HG03460 (cell line): ENCODE measurements around the gene SHLD1.

Experiments used
- ATAC-seq: cut with Tn5 transposase; IDR thresholded peaks from one replicate; pipeline ENCODE4 v1.9.1; 2021; ENCODE audit not compliant: unreplicated experiment

SHLD1 gene

GRCh38 chr20:5888041-5888440 is 137.8 kb downstream of the SHLD1 start:
- ATAC-seq = no peak

GRCh38 chr20:5890773-5891441 is 140.7 kb downstream of the SHLD1 start:
- no peak for ATAC-seq

GRCh38 chr20:5893052-5893451 is 142.9 kb downstream of the SHLD1 start:
- no peak for ATAC-seq

- no peak for ATAC-seq
These were observed 143.4 kb downstream of the SHLD1 start for GRCh38 chr20:5893621-5894020.

- ATAC-seq = no peak
These were observed 145.4 kb downstream of the SHLD1 start for GRCh38 chr20:5895626-5896025.

GRCh38 chr20:5899444-5899843 is 149.2 kb downstream of the SHLD1 start:
- no peak for ATAC-seq

GRCh38 chr20:5900908-5901307 is 150.7 kb downstream of the SHLD1 start:
- ATAC-seq = no peak

- no peak for ATAC-seq
These were observed 158.8 kb downstream of the SHLD1 start for GRCh38 chr20:5908981-5909380.

GRCh38 chr20:5910186-5910585 is 160.0 kb downstream of the SHLD1 start:
- no peak for ATAC-seq

GRCh38 chr20:5913166-5913565 is 163.0 kb downstream of the SHLD1 start:
- ATAC-seq = no peak
